ENCODE results near the gene MTA1. TPM values are rescaled to one million over a fixed set of nuclear protein-coding genes. Genes with fewer than 3 reads are reported as not detected.

The MTA1 gene
- total and polyA plus RNA-seq, 10 of the 15 experiments (the other 5 are each of a cell fraction or from before 2014, with no cell fraction given): 0.14 to 162 (median 30.6) TPM

DNA sequence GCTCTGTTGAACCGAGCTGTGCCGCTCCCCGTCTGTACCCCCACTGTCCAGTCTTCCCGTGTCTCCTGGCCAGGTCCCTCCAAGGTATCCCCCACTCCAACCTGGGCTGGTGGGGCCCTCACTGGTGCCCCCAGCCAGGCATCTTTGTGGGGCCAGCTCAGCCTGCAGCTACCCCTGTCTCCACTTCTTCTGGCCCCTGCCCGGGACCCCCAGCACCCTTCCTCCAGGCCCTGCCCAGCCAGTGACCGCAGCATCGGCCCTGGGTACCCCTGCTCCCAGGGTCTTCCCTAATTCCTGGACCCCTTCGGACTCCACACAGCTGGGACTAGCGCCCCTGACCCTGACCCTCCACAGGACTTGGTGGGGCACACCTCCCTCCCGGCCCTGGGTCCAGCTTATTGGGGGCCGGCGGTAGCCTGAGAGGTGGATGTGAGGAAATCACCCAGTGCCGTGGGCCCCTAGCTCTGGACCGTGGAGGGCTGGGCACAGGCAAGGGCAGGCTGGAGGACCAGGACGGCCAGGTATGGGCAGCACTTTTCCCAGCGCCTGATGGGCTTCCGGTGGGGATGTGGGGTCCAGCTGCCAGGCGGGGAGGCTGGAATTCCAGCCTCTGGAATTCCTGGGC is 63.0 kb downstream of the MTA1 start:
- Histone ChIP-seq H3K27ac (ENCODE audit: control insufficient read depth, insufficient read depth) (no peak overlapping the region), H3K79me2 (ENCODE audit: control insufficient read depth, insufficient read depth, low read length) (peaks cover 2% of the 10 kb centered on the region; the same call in 1 of the 2 replicates), H3K4me3 (no peak overlapping the region), H2AFZ (ENCODE audit: control insufficient read depth, low read depth, low read length) (no peak overlapping the region), H3K27me3 (replicated peaks in 1 of 2; ENCODE audit: control insufficient read depth in 2 of 2, insufficient read depth in 2 of 2, low read length in 1 of 2) (no peaks in the 10 kb centered on the region; a peak in 1 of 4 replicates), H3K9ac (ENCODE audit: control insufficient read depth, insufficient read depth, low read length) (no peak overlapping the region), H3K9me3 (replicated peaks; ENCODE audit: control insufficient read depth, insufficient read depth, low read length) (no peaks in the 10 kb centered on the region), H3K4me2 (ENCODE audit: control insufficient read depth, insufficient read depth) (peak overlapping the region; percentile 77), H3K36me3 (ENCODE audit: control insufficient read depth in 2 of 2, insufficient read depth in 2 of 2, low read length in 1 of 2) (no peaks in the 10 kb centered on the region), H3K4me1 (ENCODE audit: control insufficient read depth, insufficient read depth, low read length) (peaks cover 30% of the 10 kb centered on the region), H4K20me1 (ENCODE audit: control insufficient read depth, insufficient read depth) (no peaks in the 10 kb centered on the region)
- POLR2A ChIA-PET: interaction anchor here (0.8 to 2.2 kb wide), 2 partner anchors 7 to 9 kb away, joined by 3 to 23 read pairs; no protein-coding TSS in a partner anchor
- in situ Hi-C loops (cut with MboI): no loop called here
- TF ChIP-seq MEF2A (IDR thresholded peaks at IDR 0.05; ENCODE audit: insufficient read depth, low read depth, low read length): no peak
- no peak for TF ChIP-seq EP300 (IDR thresholded peaks at IDR 0.05; ENCODE audit: borderline replicate concordance in 1 of 2, control insufficient read depth in 1 of 2, low read depth in 2 of 2, low read length in 2 of 2)
- TF ChIP-seq DPF2 (IDR thresholded peaks at IDR 0.05): no peak
- TF ChIP-seq, protein P1, sequence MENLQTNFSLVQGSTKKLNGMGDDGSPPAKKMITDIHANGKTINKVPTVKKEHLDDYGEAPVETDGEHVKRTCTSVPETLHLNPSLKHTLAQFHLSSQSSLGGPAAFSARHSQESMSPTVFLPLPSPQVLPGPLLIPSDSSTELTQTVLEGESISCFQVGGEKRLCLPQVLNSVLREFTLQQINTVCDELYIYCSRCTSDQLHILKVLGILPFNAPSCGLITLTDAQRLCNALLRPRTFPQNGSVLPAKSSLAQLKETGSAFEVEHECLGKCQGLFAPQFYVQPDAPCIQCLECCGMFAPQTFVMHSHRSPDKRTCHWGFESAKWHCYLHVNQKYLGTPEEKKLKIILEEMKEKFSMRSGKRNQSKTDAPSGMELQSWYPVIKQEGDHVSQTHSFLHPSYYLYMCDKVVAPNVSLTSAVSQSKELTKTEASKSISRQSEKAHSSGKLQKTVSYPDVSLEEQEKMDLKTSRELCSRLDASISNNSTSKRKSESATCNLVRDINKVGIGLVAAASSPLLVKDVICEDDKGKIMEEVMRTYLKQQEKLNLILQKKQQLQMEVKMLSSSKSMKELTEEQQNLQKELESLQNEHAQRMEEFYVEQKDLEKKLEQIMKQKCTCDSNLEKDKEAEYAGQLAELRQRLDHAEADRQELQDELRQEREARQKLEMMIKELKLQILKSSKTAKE (IDR thresholded peaks at IDR 0.05; ENCODE audit: low read depth, poor library complexity, severe bottlenecking): no peak
- no peak for TF ChIP-seq LARP7 (IDR thresholded peaks at IDR 0.05)
- TF ChIP-seq SUPT20H (IDR thresholded peaks at IDR 0.05; ENCODE audit: borderline replicate concordance, control insufficient read depth, low read depth, low read length): no peak
- TF ChIP-seq IKZF2 (IDR thresholded peaks at IDR 0.05): no peak
- TF ChIP-seq JUNB (IDR thresholded peaks at IDR 0.05): no peak
- TF ChIP-seq PAX5 (IDR thresholded peaks at IDR 0.05; ENCODE audit: borderline replicate concordance, low read depth, low read length): no peak
- no peak for TF ChIP-seq CHD2 (IDR thresholded peaks at IDR 0.05; ENCODE audit: borderline replicate concordance, low read depth, low read length)
- no peak for TF ChIP-seq NFXL1 (IDR thresholded peaks at IDR 0.05; ENCODE audit: borderline replicate concordance)
- TF ChIP-seq IKZF1 (conservative IDR thresholded peaks at IDR 0.05): no peak
- no peak for TF ChIP-seq CHD1 (IDR thresholded peaks at IDR 0.05; ENCODE audit: low read depth, low read length)
- no peak for TF ChIP-seq RBBP5 (conservative IDR thresholded peaks at IDR 0.05)
- TF ChIP-seq CBX3 (IDR thresholded peaks at IDR 0.05; ENCODE audit: borderline replicate concordance, low read depth): no peak
- FAIRE-seq (no peak), DNase-seq (ENCODE audit: low read depth, low spot score) (no peak), ATAC-seq (no peak)
- RAD21 ChIA-PET (ENCODE audit: unreplicated experiment): interaction anchor here (0.7 to 2.3 kb wide), 5 partner anchors 7 to 116 kb away, joined by 3 to 74 read pairs (median 3); no protein-coding TSS in a partner anchor
- BruUV-seq (replicated peaks): no TSS peak
- intact Hi-C loops (cut with micrococcal nuclease; ENCODE audit: unreplicated experiment): loop anchor here (10.0 kb wide), 1 partner anchor 418 kb away; the partner anchor contains the start of gene GPR132
- SMC1A ChIA-PET (ENCODE audit: uncharacterized antibody, unreplicated experiment): interaction anchor here (2.4 kb wide), 1 partner anchor 7 kb away, joined by 39 read pairs; the partner anchor contains the start of gene TEDC1
- CTCF ChIA-PET: interaction anchor here (0.7 to 2.9 kb wide), 5 partner anchors 8 to 113 kb away, joined by 3 to 103 read pairs (median 17); partner anchors contain the start of gene TEDC1
- WGBS (ENCODE audit: insufficient coverage, insufficient replicate concordance, low lambda C conversion rate, missing lambda C conversion rate): 69% methylated on average over 18 of the region's 18 CpGs
